Stimulated activated CD8-positive, alpha-beta memory T cell treated with anti-CD3 and anti-CD28 coated beads, Interleukin-7, amount 100 ng/mL, for 48 hours (primary cell): Measurements from ENCODE around the gene PTPN2.

Experiments
- DNase-seq, 2 donors: peaks; one replicate each; pipeline ENCODE4 v3.0.0-alpha.2; 2020; ENCODE audit warnings: low read depth in 1 of 2; ENCODE audit errors: extremely low read depth in 1 of 2

PTPN2 gene

GRCh38 chr18:12860530-12860929 lies 23.5 kb downstream of the PTPN2 start:
- DNase-seq, result no peak

GRCh38 chr18:12858991-12859390 lies 25.0 kb downstream of the PTPN2 start:
- DNase-seq, result no peak

GRCh38 chr18:12857991-12858544 lies 26.0 kb downstream of the PTPN2 start:
- no peak for DNase-seq

- DNase-seq, result peak in 1 of 2 donors; percentile 43
Observed at GRCh38 chr18:12857215-12857905, 26.7 kb downstream of the PTPN2 start.

- no peak for DNase-seq
Observed at GRCh38 chr18:12855916-12856315, 28.1 kb downstream of the PTPN2 start.

- no peak for DNase-seq
Observed at GRCh38 chr18:12852566-12853315, 31.3 kb downstream of the PTPN2 start.

GRCh38 chr18:12851716-12852115 lies 32.3 kb downstream of the PTPN2 start:
- no peak for DNase-seq

- DNase-seq, result no peak
Observed at GRCh38 chr18:12849548-12849947, 34.5 kb downstream of the PTPN2 start.

- DNase-seq, result no peak
Observed at GRCh38 chr18:12848405-12848804, 35.6 kb downstream of the PTPN2 start.

GRCh38 chr18:12844391-12844790 lies 39.6 kb downstream of the PTPN2 start:
- DNase-seq, result no peak

- no peak for DNase-seq
Observed at GRCh38 chr18:12843420-12844350, 40.4 kb downstream of the PTPN2 start.

GRCh38 chr18:12842459-12843380 lies 41.3 kb downstream of the PTPN2 start:
- DNase-seq, result no peak

- DNase-seq, result no peak
Observed at GRCh38 chr18:12841070-12841469, 43.0 kb downstream of the PTPN2 start.

GRCh38 chr18:12840382-12840781 lies 43.7 kb downstream of the PTPN2 start:
- no peak for DNase-seq

GRCh38 chr18:12839526-12840196 lies 44.4 kb downstream of the PTPN2 start:
- DNase-seq, result peak in 1 of 2 donors; percentile 33

- DNase-seq, result no peak
Observed at GRCh38 chr18:12839057-12839525, 44.9 kb downstream of the PTPN2 start.

GRCh38 chr18:12838178-12838634 lies 45.8 kb downstream of the PTPN2 start:
- no peak for DNase-seq

- no peak for DNase-seq
Observed at GRCh38 chr18:12837747-12838146, 46.3 kb downstream of the PTPN2 start.

- no peak for DNase-seq
Observed at GRCh38 chr18:12836551-12836950, 47.5 kb downstream of the PTPN2 start.
